WTC11 (cell line): ENCODE data around the gene ZBTB7C. TPM values are rescaled to one million over a fixed set of nuclear protein-coding genes. Genes with fewer than 3 reads are reported as not detected.

ENCODE experiments used
- ATAC-seq: fragments of 200-7000 bp; cut with Tn5 transposase; 2 replicates; pipeline ENCODE4 v1.10.0; 2021; ENCODE audit warnings: mild to moderate bottlenecking, moderate library complexity
- CTCF ChIA-PET: fragments of 300-600 bp; sonication (Branson Sonifier 250); formaldehyde crosslinking; loops from one replicate; lab custom pipeline; 2021; ENCODE audit warnings: antibody characterized with exemption; lab: Charles Lee
- POLR2A ChIA-PET: fragments of 350-600 bp; sonication (Branson Sonifier 250); formaldehyde crosslinking; loops from one replicate; lab custom pipeline; 2021; ENCODE audit warnings: antibody characterized with exemption; lab: Charles Lee
- DNase-seq: peaks from one replicate; pipeline ENCODE4 v3.0.0; 2021; ENCODE audit warnings: low spot score
- H3K27ac Mint-ChIP-seq: 2 replicates; pipeline ENCODE4 v1.8.0; 2021; ENCODE audit warnings: mixed read lengths
- H3K27me3 Mint-ChIP-seq: 2 replicates; pipeline ENCODE4 v1.8.0; 2021; ENCODE audit warnings: low read depth, mild to moderate bottlenecking, moderate library complexity, mixed read lengths
- H3K36me3 Mint-ChIP-seq: 2 replicates; pipeline ENCODE4 v1.8.0; 2021; ENCODE audit warnings: mixed read lengths
- H3K4me1 Mint-ChIP-seq: 2 replicates; pipeline ENCODE4 v1.8.0; 2022; ENCODE audit warnings: mixed read lengths
- H3K4me3 Mint-ChIP-seq: 2 replicates; pipeline ENCODE4 v1.8.0; 2021; ENCODE audit warnings: mild to moderate bottlenecking, moderate library complexity, mixed read lengths
- H3K9me3 Mint-ChIP-seq: 2 replicates; pipeline ENCODE4 v1.8.0; 2021; ENCODE audit warnings: mixed read lengths
- FOXJ3 ChIP-seq: sonication (generic); formaldehyde crosslinking; IDR thresholded peaks from 2 replicates; pipeline ENCODE4 v1.9.0; 2021; ENCODE audit warnings: missing genetic modification reagents, mild to moderate bottlenecking, borderline replicate concordance
- FOXK1 ChIP-seq: sonication (generic); formaldehyde crosslinking; IDR thresholded peaks from 2 replicates; pipeline ENCODE4 v1.8.0; 2022; ENCODE audit warnings: mild to moderate bottlenecking, moderate library complexity, missing genetic modification reagents
- FOXP1 ChIP-seq: sonication (generic); formaldehyde crosslinking; IDR thresholded peaks from 2 replicates; pipeline ENCODE4 v1.8.0; 2022; ENCODE audit warnings: missing genetic modification reagents, mild to moderate bottlenecking, moderate library complexity, borderline replicate concordance
- GRHL2 ChIP-seq: fragments of 250-450 bp; sonication (Bioruptor Pico); IDR thresholded peaks from 2 replicates; pipeline ENCODE4 v1.8.0; 2022; ENCODE audit warnings: mild to moderate bottlenecking, moderate library complexity; ENCODE audit not compliant: insufficient replicate concordance, severe bottlenecking
- GTF2I ChIP-seq: fragments of 250-450 bp; sonication (Bioruptor Pico); conservative IDR thresholded peaks from 2 replicates; pipeline ENCODE4 v1.4.0; 2021; ENCODE audit warnings: mild to moderate bottlenecking
- IRF1 ChIP-seq: sonication (generic); formaldehyde crosslinking; IDR thresholded peaks from 2 replicates; pipeline ENCODE4 v1.8.0; 2023; ENCODE audit warnings: missing genetic modification reagents
- JAZF1 ChIP-seq: fragments of 250-450 bp; sonication (Bioruptor Pico); IDR thresholded peaks from 2 replicates; pipeline ENCODE4 v1.9.0; 2021; ENCODE audit warnings: moderate library complexity, mild to moderate bottlenecking, inconsistent platforms
- MLX ChIP-seq: sonication (generic); formaldehyde crosslinking; IDR thresholded peaks from 2 replicates; pipeline ENCODE4 v1.8.1; 2023; ENCODE audit warnings: mild to moderate bottlenecking, missing genetic modification reagents, moderate library complexity
- NFE2L1 ChIP-seq: sonication (generic); formaldehyde crosslinking; IDR thresholded peaks from 2 replicates; pipeline ENCODE4 v1.8.1; 2023; ENCODE audit warnings: missing genetic modification reagents
- NR2C2 ChIP-seq: sonication (generic); formaldehyde crosslinking; IDR thresholded peaks from 2 replicates; pipeline ENCODE4 v1.8.0; 2022; ENCODE audit warnings: mild to moderate bottlenecking, missing genetic modification reagents
- NR3C1 ChIP-seq: sonication (generic); formaldehyde crosslinking; conservative IDR thresholded peaks from 2 replicates; pipeline ENCODE4 v1.8.1; 2023; ENCODE audit warnings: low read depth, mild to moderate bottlenecking, missing genetic modification reagents
- RORB ChIP-seq: fragments of 250-450 bp; sonication (Bioruptor Pico); IDR thresholded peaks from 2 replicates; pipeline ENCODE4 v1.9.0; 2021; ENCODE audit warnings: mild to moderate bottlenecking
- SOX15 ChIP-seq: fragments of 250-450 bp; sonication (Bioruptor Pico); IDR thresholded peaks from 2 replicates; pipeline ENCODE4 v1.9.0; 2021; ENCODE audit warnings: mild to moderate bottlenecking
- STAT6 ChIP-seq: sonication (generic); formaldehyde crosslinking; conservative IDR thresholded peaks from 2 replicates; pipeline ENCODE4 v1.8.1; 2023; ENCODE audit warnings: mild to moderate bottlenecking, low read depth, missing genetic modification reagents, moderate library complexity
- TCF7 ChIP-seq: sonication (generic); formaldehyde crosslinking; IDR thresholded peaks from 2 replicates; pipeline ENCODE4 v1.8.0; 2022; ENCODE audit warnings: mild to moderate bottlenecking, low read depth, missing genetic modification reagents, moderate library complexity
- TP53 ChIP-seq: sonication (generic); formaldehyde crosslinking; IDR thresholded peaks from 2 replicates; pipeline ENCODE4 v1.8.1; 2023; ENCODE audit warnings: mild to moderate bottlenecking, missing genetic modification reagents
- ZNF121 ChIP-seq: sonication (generic); formaldehyde crosslinking; IDR thresholded peaks from 2 replicates; pipeline ENCODE4 v1.8.0; 2023; ENCODE audit warnings: missing genetic modification reagents
- ZNF219 ChIP-seq: sonication (generic); formaldehyde crosslinking; IDR thresholded peaks from 2 replicates; pipeline ENCODE4 v1.8.0; 2023; ENCODE audit warnings: missing genetic modification reagents, mild to moderate bottlenecking, borderline replicate concordance
- ZNF317 ChIP-seq: sonication (generic); formaldehyde crosslinking; IDR thresholded peaks from 2 replicates; pipeline ENCODE4 v1.8.1; 2023; ENCODE audit warnings: low read depth, mild to moderate bottlenecking, moderate library complexity, missing genetic modification reagents, borderline replicate concordance
- ZNF396 ChIP-seq: fragments of 250-450 bp; sonication (Bioruptor Pico); IDR thresholded peaks from 2 replicates; pipeline ENCODE4 v1.8.0; 2021; ENCODE audit warnings: mild to moderate bottlenecking, moderate library complexity, borderline replicate concordance
- ZNF671 ChIP-seq: fragments of 250-450 bp; sonication (Bioruptor Pico); IDR thresholded peaks from 2 replicates; pipeline ENCODE4 v1.8.0; 2021; ENCODE audit warnings: mild to moderate bottlenecking
- total RNA-seq: library from RNA; stranded (reverse); gene quantifications from 3 replicates; pipeline ENCODE4 v1.2.3, GENCODE V29; 2021
- TF ChIP-seq, protein P1 (sequence below): fragments of 250-450 bp; sonication (Bioruptor Pico); IDR thresholded peaks from 2 replicates; pipeline ENCODE4 v1.9.0; 2021; ENCODE audit warnings: moderate library complexity, mild to moderate bottlenecking, inconsistent platforms, borderline replicate concordance
- TF ChIP-seq, protein P2 (sequence below): fragments of 250-450 bp; sonication (Bioruptor Pico); IDR thresholded peaks from 2 replicates; pipeline ENCODE4 v1.9.0; 2021; ENCODE audit warnings: mild to moderate bottlenecking
- TF ChIP-seq, protein P3 (sequence below): sonication (generic); formaldehyde crosslinking; IDR thresholded peaks from 2 replicates; pipeline ENCODE4 v1.8.1; 2023; ENCODE audit warnings: mild to moderate bottlenecking, missing genetic modification reagents, borderline replicate concordance

The ZBTB7C gene
- total RNA-seq, 1 experiment from 2014 or later: 0.48 TPM

- TF ChIP-seq, protein P1, sequence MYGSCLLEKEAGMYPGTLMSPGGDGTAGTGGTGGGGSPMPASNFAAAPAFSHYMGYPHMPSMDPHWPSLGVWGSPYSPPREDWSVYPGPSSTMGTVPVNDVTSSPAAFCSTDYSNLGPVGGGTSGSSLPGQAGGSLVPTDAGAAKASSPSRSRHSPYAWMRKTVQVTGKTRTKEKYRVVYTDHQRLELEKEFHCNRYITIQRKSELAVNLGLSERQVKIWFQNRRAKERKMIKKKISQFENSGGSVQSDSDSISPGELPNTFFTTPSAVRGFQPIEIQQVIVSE: no peak
- TF ChIP-seq SOX15 (CRISPR knock-in tag): no peak
- TF ChIP-seq ZNF317 (CRISPR knock-in tag): no peak
- no peak for TF ChIP-seq ZNF121 (CRISPR knock-in tag)
- no peak for TF ChIP-seq NR3C1 (CRISPR knock-in tag)
- no peak for TF ChIP-seq JAZF1
- no peak for TF ChIP-seq STAT6 (CRISPR knock-in tag)
- no peak for TF ChIP-seq ZNF671 (CRISPR knock-in tag)
- no peak for TF ChIP-seq ZNF396 (CRISPR knock-in tag)
Observed at GRCh38 chr18:48084858-48085257, 324.3 kb downstream of the ZBTB7C start (continued).

DNA sequence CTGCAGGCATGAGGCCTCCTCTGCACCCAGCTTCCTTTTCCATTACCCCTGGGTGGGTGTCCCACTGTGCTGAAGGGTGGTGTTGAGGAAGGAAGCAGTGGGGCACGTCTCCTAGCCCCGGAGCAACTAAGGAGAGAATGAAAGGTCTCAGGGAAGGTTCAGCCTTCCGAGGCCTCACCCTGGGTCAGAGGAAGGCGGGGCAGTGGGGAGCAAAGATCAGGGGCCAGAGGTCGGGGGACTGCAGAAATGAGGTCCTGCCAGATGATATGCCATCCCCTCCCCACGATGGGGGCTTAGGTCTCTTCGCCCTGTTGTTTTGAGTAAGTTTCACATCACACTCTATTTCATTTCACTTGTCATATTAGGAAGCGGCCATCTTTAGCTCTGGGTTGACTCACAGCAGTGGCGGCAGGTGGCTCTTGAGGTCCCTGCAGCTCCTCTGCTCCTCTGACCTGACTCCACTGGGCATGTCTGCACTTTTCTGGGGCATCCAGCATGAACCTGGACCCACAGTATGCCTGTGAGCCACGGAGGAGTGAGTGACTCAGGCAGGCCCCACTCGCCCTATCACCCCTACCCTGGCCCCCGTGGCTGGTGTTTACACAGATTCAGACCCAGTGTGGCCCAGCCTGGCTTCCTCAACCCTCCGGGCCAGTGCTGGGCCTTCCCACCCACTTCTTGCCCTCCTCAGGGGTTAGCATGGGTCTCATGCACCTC lies 325.0 kb downstream of the ZBTB7C start:
- Mint-ChIP-seq H3K9me3 (no peaks in the 10 kb centered on the region), H3K4me1 (peaks cover 12% of the 10 kb centered on the region), H3K27ac (no peak overlapping the region), H3K36me3 (no peaks in the 10 kb centered on the region), H3K4me3 (no peak overlapping the region), H3K27me3 (no peaks in the 10 kb centered on the region)
- no peak for DNase-seq
- ATAC-seq: no peak
- CTCF ChIA-PET: no interaction called here
- TF ChIP-seq, protein P2, sequence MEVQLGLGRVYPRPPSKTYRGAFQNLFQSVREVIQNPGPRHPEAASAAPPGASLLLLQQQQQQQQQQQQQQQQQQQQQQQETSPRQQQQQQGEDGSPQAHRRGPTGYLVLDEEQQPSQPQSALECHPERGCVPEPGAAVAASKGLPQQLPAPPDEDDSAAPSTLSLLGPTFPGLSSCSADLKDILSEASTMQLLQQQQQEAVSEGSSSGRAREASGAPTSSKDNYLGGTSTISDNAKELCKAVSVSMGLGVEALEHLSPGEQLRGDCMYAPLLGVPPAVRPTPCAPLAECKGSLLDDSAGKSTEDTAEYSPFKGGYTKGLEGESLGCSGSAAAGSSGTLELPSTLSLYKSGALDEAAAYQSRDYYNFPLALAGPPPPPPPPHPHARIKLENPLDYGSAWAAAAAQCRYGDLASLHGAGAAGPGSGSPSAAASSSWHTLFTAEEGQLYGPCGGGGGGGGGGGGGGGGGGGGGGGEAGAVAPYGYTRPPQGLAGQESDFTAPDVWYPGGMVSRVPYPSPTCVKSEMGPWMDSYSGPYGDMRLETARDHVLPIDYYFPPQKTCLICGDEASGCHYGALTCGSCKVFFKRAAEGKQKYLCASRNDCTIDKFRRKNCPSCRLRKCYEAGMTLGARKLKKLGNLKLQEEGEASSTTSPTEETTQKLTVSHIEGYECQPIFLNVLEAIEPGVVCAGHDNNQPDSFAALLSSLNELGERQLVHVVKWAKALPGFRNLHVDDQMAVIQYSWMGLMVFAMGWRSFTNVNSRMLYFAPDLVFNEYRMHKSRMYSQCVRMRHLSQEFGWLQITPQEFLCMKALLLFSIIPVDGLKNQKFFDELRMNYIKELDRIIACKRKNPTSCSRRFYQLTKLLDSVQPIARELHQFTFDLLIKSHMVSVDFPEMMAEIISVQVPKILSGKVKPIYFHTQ (CRISPR knock-in tag): no peak
- TF ChIP-seq ZNF219 (CRISPR knock-in tag) (no peak), TCF7 (no peak), MLX (CRISPR knock-in tag) (no peak), GRHL2 (CRISPR knock-in tag) (no peak), ZNF121 (CRISPR knock-in tag) (no peak), FOXK1 (CRISPR knock-in tag) (no peak), NR2C2 (CRISPR knock-in tag) (no peak), RORB (CRISPR knock-in tag) (no peak), FOXJ3 (CRISPR knock-in tag) (no peak), GTF2I (CRISPR knock-in tag) (no peak), NFE2L1 (CRISPR knock-in tag) (no peak), FOXP1 (CRISPR knock-in tag) (no peak), IRF1 (no peak), TP53 (CRISPR knock-in tag) (no peak)
- TF ChIP-seq, protein P1: no peak
- TF ChIP-seq, protein P3, sequence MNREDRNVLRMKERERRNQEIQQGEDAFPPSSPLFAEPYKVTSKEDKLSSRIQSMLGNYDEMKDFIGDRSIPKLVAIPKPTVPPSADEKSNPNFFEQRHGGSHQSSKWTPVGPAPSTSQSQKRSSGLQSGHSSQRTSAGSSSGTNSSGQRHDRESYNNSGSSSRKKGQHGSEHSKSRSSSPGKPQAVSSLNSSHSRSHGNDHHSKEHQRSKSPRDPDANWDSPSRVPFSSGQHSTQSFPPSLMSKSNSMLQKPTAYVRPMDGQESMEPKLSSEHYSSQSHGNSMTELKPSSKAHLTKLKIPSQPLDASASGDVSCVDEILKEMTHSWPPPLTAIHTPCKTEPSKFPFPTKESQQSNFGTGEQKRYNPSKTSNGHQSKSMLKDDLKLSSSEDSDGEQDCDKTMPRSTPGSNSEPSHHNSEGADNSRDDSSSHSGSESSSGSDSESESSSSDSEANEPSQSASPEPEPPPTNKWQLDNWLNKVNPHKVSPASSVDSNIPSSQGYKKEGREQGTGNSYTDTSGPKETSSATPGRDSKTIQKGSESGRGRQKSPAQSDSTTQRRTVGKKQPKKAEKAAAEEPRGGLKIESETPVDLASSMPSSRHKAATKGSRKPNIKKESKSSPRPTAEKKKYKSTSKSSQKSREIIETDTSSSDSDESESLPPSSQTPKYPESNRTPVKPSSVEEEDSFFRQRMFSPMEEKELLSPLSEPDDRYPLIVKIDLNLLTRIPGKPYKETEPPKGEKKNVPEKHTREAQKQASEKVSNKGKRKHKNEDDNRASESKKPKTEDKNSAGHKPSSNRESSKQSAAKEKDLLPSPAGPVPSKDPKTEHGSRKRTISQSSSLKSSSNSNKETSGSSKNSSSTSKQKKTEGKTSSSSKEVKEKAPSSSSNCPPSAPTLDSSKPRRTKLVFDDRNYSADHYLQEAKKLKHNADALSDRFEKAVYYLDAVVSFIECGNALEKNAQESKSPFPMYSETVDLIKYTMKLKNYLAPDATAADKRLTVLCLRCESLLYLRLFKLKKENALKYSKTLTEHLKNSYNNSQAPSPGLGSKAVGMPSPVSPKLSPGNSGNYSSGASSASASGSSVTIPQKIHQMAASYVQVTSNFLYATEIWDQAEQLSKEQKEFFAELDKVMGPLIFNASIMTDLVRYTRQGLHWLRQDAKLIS (CRISPR knock-in tag): no peak
- POLR2A ChIA-PET: no interaction called here
